ENCODE measurements around the gene PLCD3. TPM values are rescaled to one million over a fixed set of nuclear protein-coding genes. Genes with fewer than 3 reads are reported as not detected.

The PLCD3 gene
- total RNA-seq, 1 experiment from 2014 or later = 55.8 TPM

DNA sequence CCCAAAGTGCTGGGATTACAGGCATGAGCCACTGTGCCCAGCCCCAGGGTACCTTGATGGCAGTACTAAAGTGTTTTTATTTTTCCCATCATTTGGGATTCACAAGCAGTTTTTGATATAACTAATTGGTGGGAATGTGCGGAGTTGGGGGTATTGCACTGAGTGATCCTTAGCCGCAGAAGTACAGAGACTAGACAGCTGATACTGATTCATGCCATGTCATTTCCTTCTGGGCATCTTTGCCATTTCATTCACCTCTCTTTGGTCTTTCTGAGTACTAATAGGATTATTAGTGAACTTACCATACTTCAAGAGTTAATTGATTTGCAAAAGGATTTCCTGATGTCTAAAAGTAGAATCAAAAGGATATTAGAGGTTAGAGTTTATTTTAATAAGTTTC is 61.5 kb downstream of the PLCD3 start (continued):
- TF ChIP-seq, protein P1, sequence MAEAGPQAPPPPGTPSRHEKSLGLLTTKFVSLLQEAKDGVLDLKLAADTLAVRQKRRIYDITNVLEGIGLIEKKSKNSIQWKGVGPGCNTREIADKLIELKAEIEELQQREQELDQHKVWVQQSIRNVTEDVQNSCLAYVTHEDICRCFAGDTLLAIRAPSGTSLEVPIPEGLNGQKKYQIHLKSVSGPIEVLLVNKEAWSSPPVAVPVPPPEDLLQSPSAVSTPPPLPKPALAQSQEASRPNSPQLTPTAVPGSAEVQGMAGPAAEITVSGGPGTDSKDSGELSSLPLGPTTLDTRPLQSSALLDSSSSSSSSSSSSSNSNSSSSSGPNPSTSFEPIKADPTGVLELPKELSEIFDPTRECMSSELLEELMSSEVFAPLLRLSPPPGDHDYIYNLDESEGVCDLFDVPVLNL (CRISPR knock-in tag; IDR thresholded peaks at IDR 0.05; ENCODE audit: borderline replicate concordance, low read depth) = no peak
- TF ChIP-seq, protein P2, sequence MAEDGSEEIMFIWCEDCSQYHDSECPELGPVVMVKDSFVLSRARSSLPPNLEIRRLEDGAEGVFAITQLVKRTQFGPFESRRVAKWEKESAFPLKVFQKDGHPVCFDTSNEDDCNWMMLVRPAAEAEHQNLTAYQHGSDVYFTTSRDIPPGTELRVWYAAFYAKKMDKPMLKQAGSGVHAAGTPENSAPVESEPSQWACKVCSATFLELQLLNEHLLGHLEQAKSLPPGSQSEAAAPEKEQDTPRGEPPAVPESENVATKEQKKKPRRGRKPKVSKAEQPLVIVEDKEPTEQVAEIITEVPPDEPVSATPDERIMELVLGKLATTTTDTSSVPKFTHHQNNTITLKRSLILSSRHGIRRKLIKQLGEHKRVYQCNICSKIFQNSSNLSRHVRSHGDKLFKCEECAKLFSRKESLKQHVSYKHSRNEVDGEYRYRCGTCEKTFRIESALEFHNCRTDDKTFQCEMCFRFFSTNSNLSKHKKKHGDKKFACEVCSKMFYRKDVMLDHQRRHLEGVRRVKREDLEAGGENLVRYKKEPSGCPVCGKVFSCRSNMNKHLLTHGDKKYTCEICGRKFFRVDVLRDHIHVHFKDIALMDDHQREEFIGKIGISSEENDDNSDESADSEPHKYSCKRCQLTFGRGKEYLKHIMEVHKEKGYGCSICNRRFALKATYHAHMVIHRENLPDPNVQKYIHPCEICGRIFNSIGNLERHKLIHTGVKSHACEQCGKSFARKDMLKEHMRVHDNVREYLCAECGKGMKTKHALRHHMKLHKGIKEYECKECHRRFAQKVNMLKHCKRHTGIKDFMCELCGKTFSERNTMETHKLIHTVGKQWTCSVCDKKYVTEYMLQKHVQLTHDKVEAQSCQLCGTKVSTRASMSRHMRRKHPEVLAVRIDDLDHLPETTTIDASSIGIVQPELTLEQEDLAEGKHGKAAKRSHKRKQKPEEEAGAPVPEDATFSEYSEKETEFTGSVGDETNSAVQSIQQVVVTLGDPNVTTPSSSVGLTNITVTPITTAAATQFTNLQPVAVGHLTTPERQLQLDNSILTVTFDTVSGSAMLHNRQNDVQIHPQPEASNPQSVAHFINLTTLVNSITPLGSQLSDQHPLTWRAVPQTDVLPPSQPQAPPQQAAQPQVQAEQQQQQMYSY (CRISPR knock-in tag; IDR thresholded peaks at IDR 0.05) = no peak

DNA sequence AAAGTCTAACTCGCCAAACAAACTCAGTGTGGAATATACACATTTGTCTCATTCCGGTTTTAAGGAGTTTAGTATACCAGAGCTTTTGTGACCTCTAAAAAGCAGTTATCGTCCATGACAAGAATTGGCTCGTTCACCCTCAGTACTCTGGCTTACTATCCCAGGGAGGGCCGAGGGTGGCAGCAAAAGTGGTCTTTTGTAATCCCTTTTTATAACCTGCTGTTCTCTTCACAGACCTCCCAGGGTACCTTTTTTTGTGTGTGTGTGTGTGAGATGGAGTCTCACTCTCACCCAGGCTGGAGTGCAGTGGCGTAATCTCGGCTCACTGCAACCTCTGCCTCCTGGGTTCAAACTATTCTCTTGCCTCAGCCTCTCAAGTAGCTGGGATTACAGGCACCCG is 62.3 kb downstream of the PLCD3 start:
- Mint-ChIP-seq H3K9me3 (no peaks in the 10 kb centered on the region), H3K4me3 (no peak overlapping the region), H3K27ac (no peak overlapping the region), H3K4me1 (no peaks in the 10 kb centered on the region), H3K27me3 (ENCODE audit: low read depth) (no peaks in the 10 kb centered on the region), H3K36me3 (peaks cover 40% of the 10 kb centered on the region)
- ChIA-PET POLR2A (no interaction called here), CTCF (interaction anchor here (1.2 to 1.3 kb wide), 2 partner anchors 29 to 65 kb away, joined by 3 to 5 read pairs; partner anchors contain the start of gene ACBD4)
- TF ChIP-seq MYBL2 (CRISPR knock-in tag; IDR thresholded peaks at IDR 0.05) (no peak), TCF7 (CRISPR knock-in tag; IDR thresholded peaks at IDR 0.05; ENCODE audit: low read depth) (no peak), PRRX2 (CRISPR knock-in tag; IDR thresholded peaks at IDR 0.05) (no peak), FOXP1 (CRISPR knock-in tag; IDR thresholded peaks at IDR 0.05; ENCODE audit: borderline replicate concordance) (no peak), NR2C2 (CRISPR knock-in tag; IDR thresholded peaks at IDR 0.05) (no peak), EMX1 (CRISPR knock-in tag; IDR thresholded peaks at IDR 0.05) (no peak), OVOL2 (CRISPR knock-in tag; IDR thresholded peaks at IDR 0.05; ENCODE audit: borderline replicate concordance) (no peak), SP1 (CRISPR knock-in tag; conservative IDR thresholded peaks at IDR 0.05) (no peak)
- TF ChIP-seq, protein P3, sequence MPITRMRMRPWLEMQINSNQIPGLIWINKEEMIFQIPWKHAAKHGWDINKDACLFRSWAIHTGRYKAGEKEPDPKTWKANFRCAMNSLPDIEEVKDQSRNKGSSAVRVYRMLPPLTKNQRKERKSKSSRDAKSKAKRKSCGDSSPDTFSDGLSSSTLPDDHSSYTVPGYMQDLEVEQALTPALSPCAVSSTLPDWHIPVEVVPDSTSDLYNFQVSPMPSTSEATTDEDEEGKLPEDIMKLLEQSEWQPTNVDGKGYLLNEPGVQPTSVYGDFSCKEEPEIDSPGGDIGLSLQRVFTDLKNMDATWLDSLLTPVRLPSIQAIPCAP (CRISPR knock-in tag; IDR thresholded peaks at IDR 0.05) = no peak
- no peak for DNase-seq (ENCODE audit: low spot score)
- no peak for ATAC-seq

DNA sequence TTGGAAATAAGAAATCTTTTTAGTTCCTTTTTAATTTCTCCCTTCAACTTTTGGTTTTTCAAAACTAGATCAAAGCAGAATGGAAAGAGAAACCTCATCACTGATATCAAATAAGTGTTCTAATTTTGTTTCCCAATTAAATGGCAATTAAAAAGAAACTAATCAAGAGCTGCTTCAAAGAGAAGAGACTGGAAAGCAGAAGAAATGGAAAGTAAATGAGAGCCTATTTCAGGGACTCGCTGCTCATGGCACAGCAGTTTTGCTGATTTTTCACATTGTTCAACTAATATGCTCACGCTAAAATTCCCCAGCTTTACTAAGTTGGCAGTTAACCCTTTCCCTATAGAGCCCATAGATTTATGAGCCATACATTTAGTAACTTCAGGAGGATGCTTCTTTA is 64.7 kb downstream of the PLCD3 start:
- POLR2A ChIA-PET = interaction anchor here (0.5 kb wide), 2 partner anchors 21 to 89 kb away, joined by 3 read pairs; no protein-coding TSS in a partner anchor
- TF ChIP-seq, protein P4, sequence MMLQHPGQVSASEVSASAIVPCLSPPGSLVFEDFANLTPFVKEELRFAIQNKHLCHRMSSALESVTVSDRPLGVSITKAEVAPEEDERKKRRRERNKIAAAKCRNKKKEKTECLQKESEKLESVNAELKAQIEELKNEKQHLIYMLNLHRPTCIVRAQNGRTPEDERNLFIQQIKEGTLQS (CRISPR knock-in tag; conservative IDR thresholded peaks at IDR 0.05) = no peak
- TF ChIP-seq, protein P3 (CRISPR knock-in tag; IDR thresholded peaks at IDR 0.05) = no peak
- TF ChIP-seq SMAD3 (CRISPR knock-in tag; IDR thresholded peaks at IDR 0.05; ENCODE audit: borderline replicate concordance) = no peak
- ATAC-seq (no peak), DNase-seq (ENCODE audit: low spot score) (no peak)
- no peaks in the 10 kb centered on the region for H3K27me3 Mint-ChIP-seq (ENCODE audit: low read depth)
- no peak overlapping the region for H3K4me3 Mint-ChIP-seq
- no peak overlapping the region; the same call in 1 of the 2 replicates for H3K27ac Mint-ChIP-seq
- peaks cover 31% of the 10 kb centered on the region for H3K36me3 Mint-ChIP-seq
- H3K9me3 Mint-ChIP-seq = no peaks in the 10 kb centered on the region
- no peaks in the 10 kb centered on the region for H3K4me1 Mint-ChIP-seq
- CTCF ChIA-PET = interaction anchor here (1.5 kb wide), 1 partner anchor 31 kb away, joined by 5 read pairs; no protein-coding TSS in a partner anchor

DNA sequence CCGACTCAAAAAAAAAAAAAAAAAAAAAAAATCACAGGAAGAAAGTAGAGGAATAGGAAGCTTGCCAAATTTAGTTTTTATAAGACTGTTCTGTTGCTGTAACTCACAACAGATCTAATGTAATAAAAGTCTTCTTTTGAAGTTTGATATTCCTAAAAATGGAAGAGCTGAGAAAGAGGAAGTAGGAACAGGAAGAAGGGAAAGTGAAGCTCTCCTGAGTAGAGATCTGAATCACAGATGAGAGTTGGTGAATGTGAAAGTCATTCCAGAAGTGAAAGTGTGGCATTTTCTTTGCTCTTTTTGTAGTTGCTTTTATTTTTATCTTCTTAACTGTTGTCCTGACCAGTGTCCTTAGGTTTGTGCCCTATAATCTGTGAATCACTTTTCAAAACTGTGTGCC is 69.1 kb downstream of the PLCD3 start:
- DNase-seq (ENCODE audit: low spot score) (no peak), ATAC-seq (no peak)
- ChIA-PET POLR2A (interaction anchor here (1.0 kb wide), 1 partner anchor 12 kb away, joined by 4 read pairs; no protein-coding TSS in a partner anchor), CTCF (interaction anchor here (1.4 kb wide), 1 partner anchor 72 kb away, joined by 4 read pairs; the partner anchor contains the start of gene ACBD4)
- no peaks in the 10 kb centered on the region for H3K9me3 Mint-ChIP-seq
- H3K27ac Mint-ChIP-seq = peak overlapping the region; percentile 23; the same call in 1 of the 2 replicates
- H3K4me1 Mint-ChIP-seq = peaks cover 4% of the 10 kb centered on the region
- no peaks in the 10 kb centered on the region for H3K27me3 Mint-ChIP-seq (ENCODE audit: low read depth)
- peaks cover 21% of the 10 kb centered on the region for H3K36me3 Mint-ChIP-seq
- H3K4me3 Mint-ChIP-seq = peak overlapping the region; percentile 16
- TF ChIP-seq, protein P3 (CRISPR knock-in tag; IDR thresholded peaks at IDR 0.05) = no peak
- no peak for TF ChIP-seq ZNF416 (CRISPR knock-in tag; IDR thresholded peaks at IDR 0.05)
- no peak for TF ChIP-seq CREM (CRISPR knock-in tag; IDR thresholded peaks at IDR 0.05)
- no peak for TF ChIP-seq NFATC4 (CRISPR knock-in tag; IDR thresholded peaks at IDR 0.05)
- TF ChIP-seq SMAD3 (CRISPR knock-in tag; IDR thresholded peaks at IDR 0.05; ENCODE audit: borderline replicate concordance) = no peak
- no peak for TF ChIP-seq TEAD4 (CRISPR knock-in tag; IDR thresholded peaks at IDR 0.05)
- TF ChIP-seq, protein P5, sequence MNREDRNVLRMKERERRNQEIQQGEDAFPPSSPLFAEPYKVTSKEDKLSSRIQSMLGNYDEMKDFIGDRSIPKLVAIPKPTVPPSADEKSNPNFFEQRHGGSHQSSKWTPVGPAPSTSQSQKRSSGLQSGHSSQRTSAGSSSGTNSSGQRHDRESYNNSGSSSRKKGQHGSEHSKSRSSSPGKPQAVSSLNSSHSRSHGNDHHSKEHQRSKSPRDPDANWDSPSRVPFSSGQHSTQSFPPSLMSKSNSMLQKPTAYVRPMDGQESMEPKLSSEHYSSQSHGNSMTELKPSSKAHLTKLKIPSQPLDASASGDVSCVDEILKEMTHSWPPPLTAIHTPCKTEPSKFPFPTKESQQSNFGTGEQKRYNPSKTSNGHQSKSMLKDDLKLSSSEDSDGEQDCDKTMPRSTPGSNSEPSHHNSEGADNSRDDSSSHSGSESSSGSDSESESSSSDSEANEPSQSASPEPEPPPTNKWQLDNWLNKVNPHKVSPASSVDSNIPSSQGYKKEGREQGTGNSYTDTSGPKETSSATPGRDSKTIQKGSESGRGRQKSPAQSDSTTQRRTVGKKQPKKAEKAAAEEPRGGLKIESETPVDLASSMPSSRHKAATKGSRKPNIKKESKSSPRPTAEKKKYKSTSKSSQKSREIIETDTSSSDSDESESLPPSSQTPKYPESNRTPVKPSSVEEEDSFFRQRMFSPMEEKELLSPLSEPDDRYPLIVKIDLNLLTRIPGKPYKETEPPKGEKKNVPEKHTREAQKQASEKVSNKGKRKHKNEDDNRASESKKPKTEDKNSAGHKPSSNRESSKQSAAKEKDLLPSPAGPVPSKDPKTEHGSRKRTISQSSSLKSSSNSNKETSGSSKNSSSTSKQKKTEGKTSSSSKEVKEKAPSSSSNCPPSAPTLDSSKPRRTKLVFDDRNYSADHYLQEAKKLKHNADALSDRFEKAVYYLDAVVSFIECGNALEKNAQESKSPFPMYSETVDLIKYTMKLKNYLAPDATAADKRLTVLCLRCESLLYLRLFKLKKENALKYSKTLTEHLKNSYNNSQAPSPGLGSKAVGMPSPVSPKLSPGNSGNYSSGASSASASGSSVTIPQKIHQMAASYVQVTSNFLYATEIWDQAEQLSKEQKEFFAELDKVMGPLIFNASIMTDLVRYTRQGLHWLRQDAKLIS (CRISPR knock-in tag; IDR thresholded peaks at IDR 0.05; ENCODE audit: borderline replicate concordance) = no peak
- TF ChIP-seq NR3C1 (CRISPR knock-in tag; conservative IDR thresholded peaks at IDR 0.05; ENCODE audit: low read depth) = no peak

Data from WTC11 (cell line).